ENCODE measurements around the gene TRMT1. TPM values are rescaled to one million over a fixed set of nuclear protein-coding genes. Genes with fewer than 3 reads are reported as not detected.

Gene TRMT1
- total RNA-seq, 1 experiment from 2014 or later = 52.0 TPM

DNA sequence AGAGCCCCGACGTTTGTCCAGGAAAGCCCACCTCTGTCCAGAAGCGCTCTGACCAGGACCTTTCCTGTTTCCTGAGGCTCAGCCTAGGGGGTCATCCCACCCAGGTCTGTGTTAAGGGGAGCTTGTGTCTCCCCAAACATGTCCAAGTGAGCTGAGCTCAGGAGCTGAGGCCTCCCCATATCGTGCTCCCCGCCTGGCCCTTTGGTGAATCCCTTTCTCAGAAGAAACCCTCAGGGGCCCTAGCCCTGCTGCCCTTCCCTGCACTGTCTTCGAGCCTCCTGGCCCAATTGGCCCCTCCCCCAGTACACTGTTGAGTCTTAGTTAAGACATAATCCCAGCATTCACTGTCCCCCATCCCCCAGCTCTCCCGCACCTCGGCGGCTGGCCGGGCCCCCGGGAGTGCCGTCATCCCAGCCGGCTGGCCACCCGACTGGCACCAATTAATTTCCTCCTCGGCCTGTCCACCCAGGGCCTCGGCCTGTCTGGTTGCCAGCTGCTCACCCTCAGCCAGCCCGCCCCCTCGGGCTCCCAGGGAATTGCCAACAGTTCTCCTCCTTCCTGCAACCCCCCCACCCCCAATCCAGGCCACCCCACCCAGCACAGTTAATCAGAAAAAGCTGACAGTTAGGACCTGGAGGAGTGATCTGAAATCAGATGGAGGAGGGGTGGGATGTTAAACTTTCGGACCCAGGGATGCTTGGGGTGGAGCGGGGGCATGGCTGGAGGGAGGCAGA, 47.2 kb upstream of the TRMT1 start:
- peaks cover 53% of the 10 kb centered on the region for H3K4me1 ChIP-seq (ENCODE audit: control insufficient read depth, insufficient read depth, low read length)
- H3K9me3 ChIP-seq (ENCODE audit: control insufficient read depth, insufficient read depth, low read depth, low read length) = no peaks in the 10 kb centered on the region
- peak overlapping the region; percentile 99 for H3K27ac ChIP-seq (ENCODE audit: low read length)
- no peak for DNase-seq (ENCODE audit: low read depth, low spot score)
- H3K36me3 ChIP-seq (ENCODE audit: control insufficient read depth, insufficient read depth, low read length) = no peaks in the 10 kb centered on the region
- CTCF ChIA-PET = no interaction called here
- in situ Hi-C loops (cut with HindIII; ENCODE audit: low pct_unique_long_range_greater_than_20kb, low sequenced_read_pairs) (no loop called here), intact Hi-C loops (cut with micrococcal nuclease; ENCODE audit: unreplicated experiment) (no loop called here)
- H3K27me3 ChIP-seq (ENCODE audit: control insufficient read depth, insufficient read depth, low read length) = no peaks in the 10 kb centered on the region
- peak overlapping the region; percentile 42 to 49 for H3K4me3 ChIP-seq (ENCODE audit: low read depth in 2 of 2, low read length in 2 of 2)
- TF ChIP-seq POLR2AphosphoS5 (IDR thresholded peaks at IDR 0.05; ENCODE audit: low read depth, low read length) (no peak), TCF7L2 (IDR thresholded peaks at IDR 0.05; ENCODE audit: low read depth, low read length) (0 out of 2 replicates have a peak, but pooled peaks have one; percentile 4)
- ATAC-seq = peak; percentile 56
- POLR2A ChIA-PET = interaction anchor here (0.7 to 1.7 kb wide), 3 partner anchors 9 to 35 kb away, joined by 3 to 8 read pairs (median 6); no protein-coding TSS in a partner anchor
- no TSS peak for BruUV-seq (replicated peaks)

DNA sequence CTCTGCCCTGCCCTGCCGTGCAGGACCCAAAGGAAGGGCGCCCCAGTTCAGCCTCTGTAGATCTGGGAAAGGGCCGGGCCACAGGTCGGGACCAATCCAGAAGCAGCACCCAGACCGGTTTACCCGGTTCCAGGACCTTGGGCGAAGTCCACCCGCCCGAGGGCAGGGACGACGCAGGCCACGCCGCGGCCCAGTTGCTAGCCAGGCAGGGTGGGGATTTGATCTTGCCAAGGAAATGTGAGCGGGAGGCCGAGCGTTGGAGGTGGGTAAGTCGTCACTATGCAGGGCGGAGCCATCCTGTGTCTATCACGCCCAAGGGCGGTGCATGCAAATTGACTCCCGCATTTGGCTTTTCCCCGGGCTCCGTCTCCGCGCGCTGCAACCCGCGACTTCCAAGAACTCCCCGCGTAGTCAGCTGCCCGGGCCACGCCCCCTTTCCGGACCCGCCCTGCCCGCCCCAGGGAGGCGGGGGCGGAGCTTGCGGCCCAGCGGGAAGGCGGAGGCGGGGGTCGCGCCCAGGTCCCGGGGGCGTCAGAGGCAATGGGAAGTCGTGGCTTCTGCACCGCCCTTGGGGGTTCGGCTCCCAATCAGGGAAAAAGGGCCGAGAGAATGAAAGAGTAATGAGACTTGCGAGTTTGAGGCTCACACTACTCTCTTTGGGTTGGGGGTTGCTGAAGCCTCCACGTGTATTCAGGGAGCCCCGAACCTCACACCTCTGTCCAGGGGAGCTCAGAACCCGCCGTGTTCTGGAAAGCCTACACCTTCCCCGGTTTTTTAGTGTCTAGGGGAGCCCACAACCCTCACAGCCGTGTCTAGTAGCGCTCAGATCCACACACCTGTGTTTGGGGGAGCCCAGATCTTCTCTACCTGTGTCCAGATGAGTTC, 46.4 kb upstream of the TRMT1 start:
- CTCF ChIA-PET = no interaction called here
- BruUV-seq (replicated peaks) = no TSS peak
- no peaks in the 10 kb centered on the region for H3K9me3 ChIP-seq (ENCODE audit: control insufficient read depth, insufficient read depth, low read depth, low read length)
- no peak for DNase-seq (ENCODE audit: low read depth, low spot score)
- H3K4me1 ChIP-seq (ENCODE audit: control insufficient read depth, insufficient read depth, low read length) = peaks cover 56% of the 10 kb centered on the region
- no peaks in the 10 kb centered on the region for H3K27me3 ChIP-seq (ENCODE audit: control insufficient read depth, insufficient read depth, low read length)
- TF ChIP-seq SIN3A (IDR thresholded peaks at IDR 0.05; ENCODE audit: borderline replicate concordance, insufficient read depth, low read depth, low read length) (peak; percentile 33; the same call in 1 of the 2 replicates), TCF7L2 (IDR thresholded peaks at IDR 0.05; ENCODE audit: low read depth, low read length) (no peak), POLR2AphosphoS5 (IDR thresholded peaks at IDR 0.05; ENCODE audit: low read depth, low read length) (peak; percentile 66; the same call in 1 of the 2 replicates)
- in situ Hi-C loops (cut with HindIII; ENCODE audit: low pct_unique_long_range_greater_than_20kb, low sequenced_read_pairs) (no loop called here), intact Hi-C loops (cut with micrococcal nuclease; ENCODE audit: unreplicated experiment) (no loop called here)
- no peaks in the 10 kb centered on the region for H3K36me3 ChIP-seq (ENCODE audit: control insufficient read depth, insufficient read depth, low read length)
- peak; percentile 74 for ATAC-seq
- POLR2A ChIA-PET = interaction anchor here (0.7 to 1.7 kb wide), 3 partner anchors 8 to 36 kb away, joined by 3 to 8 read pairs (median 6); no protein-coding TSS in a partner anchor
- H3K27ac ChIP-seq (ENCODE audit: low read length) = peak overlapping the region; percentile 99
- H3K4me3 ChIP-seq (ENCODE audit: low read depth in 2 of 2, low read length in 2 of 2) = peak overlapping the region; percentile 42 to 54

DNA sequence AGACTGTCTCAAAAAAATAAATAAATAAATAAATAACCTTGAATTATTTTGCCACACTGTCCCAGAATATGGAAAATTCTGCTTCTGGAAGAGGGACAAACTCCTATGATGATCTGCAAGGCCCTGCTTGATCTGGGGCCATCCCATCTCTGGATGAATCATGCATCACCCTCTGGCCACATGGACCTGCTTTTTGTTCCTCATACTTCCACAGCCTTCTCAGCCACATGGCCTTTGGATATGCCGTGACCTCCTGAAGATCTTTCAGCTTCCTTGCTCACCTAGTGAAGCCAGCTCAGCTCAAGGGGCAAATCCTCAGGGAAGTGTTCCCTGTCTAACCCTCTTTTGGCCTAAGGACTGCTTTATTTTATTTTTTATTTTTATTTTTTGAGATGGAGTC, 44.0 kb upstream of the TRMT1 start:
- BruUV-seq (replicated peaks) = no TSS peak
- in situ Hi-C loops (cut with HindIII; ENCODE audit: low pct_unique_long_range_greater_than_20kb, low sequenced_read_pairs) = no loop called here
- TF ChIP-seq TCF7L2 (IDR thresholded peaks at IDR 0.05; ENCODE audit: low read depth, low read length) (no peak), SIN3A (IDR thresholded peaks at IDR 0.05; ENCODE audit: borderline replicate concordance, insufficient read depth, low read depth, low read length) (no peak), POLR2AphosphoS5 (IDR thresholded peaks at IDR 0.05; ENCODE audit: low read depth, low read length) (no peak)
- TF ChIP-seq, protein P1, sequence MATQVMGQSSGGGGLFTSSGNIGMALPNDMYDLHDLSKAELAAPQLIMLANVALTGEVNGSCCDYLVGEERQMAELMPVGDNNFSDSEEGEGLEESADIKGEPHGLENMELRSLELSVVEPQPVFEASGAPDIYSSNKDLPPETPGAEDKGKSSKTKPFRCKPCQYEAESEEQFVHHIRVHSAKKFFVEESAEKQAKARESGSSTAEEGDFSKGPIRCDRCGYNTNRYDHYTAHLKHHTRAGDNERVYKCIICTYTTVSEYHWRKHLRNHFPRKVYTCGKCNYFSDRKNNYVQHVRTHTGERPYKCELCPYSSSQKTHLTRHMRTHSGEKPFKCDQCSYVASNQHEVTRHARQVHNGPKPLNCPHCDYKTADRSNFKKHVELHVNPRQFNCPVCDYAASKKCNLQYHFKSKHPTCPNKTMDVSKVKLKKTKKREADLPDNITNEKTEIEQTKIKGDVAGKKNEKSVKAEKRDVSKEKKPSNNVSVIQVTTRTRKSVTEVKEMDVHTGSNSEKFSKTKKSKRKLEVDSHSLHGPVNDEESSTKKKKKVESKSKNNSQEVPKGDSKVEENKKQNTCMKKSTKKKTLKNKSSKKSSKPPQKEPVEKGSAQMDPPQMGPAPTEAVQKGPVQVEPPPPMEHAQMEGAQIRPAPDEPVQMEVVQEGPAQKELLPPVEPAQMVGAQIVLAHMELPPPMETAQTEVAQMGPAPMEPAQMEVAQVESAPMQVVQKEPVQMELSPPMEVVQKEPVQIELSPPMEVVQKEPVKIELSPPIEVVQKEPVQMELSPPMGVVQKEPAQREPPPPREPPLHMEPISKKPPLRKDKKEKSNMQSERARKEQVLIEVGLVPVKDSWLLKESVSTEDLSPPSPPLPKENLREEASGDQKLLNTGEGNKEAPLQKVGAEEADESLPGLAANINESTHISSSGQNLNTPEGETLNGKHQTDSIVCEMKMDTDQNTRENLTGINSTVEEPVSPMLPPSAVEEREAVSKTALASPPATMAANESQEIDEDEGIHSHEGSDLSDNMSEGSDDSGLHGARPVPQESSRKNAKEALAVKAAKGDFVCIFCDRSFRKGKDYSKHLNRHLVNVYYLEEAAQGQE (IDR thresholded peaks at IDR 0.05; ENCODE audit: insufficient read depth in 1 of 2, low read depth in 2 of 2, low read length in 1 of 2) = no peak
- TF ChIP-seq, protein P2, sequence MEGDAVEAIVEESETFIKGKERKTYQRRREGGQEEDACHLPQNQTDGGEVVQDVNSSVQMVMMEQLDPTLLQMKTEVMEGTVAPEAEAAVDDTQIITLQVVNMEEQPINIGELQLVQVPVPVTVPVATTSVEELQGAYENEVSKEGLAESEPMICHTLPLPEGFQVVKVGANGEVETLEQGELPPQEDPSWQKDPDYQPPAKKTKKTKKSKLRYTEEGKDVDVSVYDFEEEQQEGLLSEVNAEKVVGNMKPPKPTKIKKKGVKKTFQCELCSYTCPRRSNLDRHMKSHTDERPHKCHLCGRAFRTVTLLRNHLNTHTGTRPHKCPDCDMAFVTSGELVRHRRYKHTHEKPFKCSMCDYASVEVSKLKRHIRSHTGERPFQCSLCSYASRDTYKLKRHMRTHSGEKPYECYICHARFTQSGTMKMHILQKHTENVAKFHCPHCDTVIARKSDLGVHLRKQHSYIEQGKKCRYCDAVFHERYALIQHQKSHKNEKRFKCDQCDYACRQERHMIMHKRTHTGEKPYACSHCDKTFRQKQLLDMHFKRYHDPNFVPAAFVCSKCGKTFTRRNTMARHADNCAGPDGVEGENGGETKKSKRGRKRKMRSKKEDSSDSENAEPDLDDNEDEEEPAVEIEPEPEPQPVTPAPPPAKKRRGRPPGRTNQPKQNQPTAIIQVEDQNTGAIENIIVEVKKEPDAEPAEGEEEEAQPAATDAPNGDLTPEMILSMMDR (IDR thresholded peaks at IDR 0.05) = no peak
- POLR2A ChIA-PET = no interaction called here
- Histone ChIP-seq H3K9me3 (ENCODE audit: control insufficient read depth, insufficient read depth, low read depth, low read length) (no peaks in the 10 kb centered on the region), H3K27ac (ENCODE audit: low read length) (peak overlapping the region; percentile 91), H3K27me3 (ENCODE audit: control insufficient read depth, insufficient read depth, low read length) (no peaks in the 10 kb centered on the region), H3K4me3 (ENCODE audit: low read depth in 2 of 2, low read length in 2 of 2) (no peak overlapping the region), H3K36me3 (ENCODE audit: control insufficient read depth, insufficient read depth, low read length) (no peaks in the 10 kb centered on the region), H3K4me1 (ENCODE audit: control insufficient read depth, insufficient read depth, low read length) (peaks cover 49% of the 10 kb centered on the region)
- intact Hi-C loops (cut with micrococcal nuclease; ENCODE audit: unreplicated experiment) = no loop called here
- ATAC-seq = no peak
- DNase-seq (ENCODE audit: low read depth, low spot score) = no peak
- CTCF ChIA-PET = no interaction called here

Measured in Panc1 (cell line).